ENCODE results near the gene NMRK1.

DNA sequence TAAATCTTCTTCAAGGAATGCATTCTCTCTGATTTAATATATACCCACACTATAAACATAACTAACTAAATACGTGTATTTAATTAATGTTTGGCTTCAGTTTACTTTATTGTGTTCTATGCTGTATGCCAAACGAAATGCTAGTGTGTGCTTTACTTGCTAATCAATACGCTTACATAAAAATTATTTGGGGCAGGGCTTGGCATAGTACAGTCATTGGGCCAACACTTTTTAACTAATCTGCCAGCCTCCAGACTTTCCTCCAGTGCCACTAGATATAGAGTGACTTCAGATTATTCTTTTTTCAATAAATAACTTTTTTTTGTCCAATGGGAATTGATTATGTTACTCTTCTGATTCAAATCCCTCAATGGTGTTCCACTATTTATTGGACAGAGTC, 51.2 kb downstream of the NMRK1 start:
- TF ChIP-seq, protein P1, sequence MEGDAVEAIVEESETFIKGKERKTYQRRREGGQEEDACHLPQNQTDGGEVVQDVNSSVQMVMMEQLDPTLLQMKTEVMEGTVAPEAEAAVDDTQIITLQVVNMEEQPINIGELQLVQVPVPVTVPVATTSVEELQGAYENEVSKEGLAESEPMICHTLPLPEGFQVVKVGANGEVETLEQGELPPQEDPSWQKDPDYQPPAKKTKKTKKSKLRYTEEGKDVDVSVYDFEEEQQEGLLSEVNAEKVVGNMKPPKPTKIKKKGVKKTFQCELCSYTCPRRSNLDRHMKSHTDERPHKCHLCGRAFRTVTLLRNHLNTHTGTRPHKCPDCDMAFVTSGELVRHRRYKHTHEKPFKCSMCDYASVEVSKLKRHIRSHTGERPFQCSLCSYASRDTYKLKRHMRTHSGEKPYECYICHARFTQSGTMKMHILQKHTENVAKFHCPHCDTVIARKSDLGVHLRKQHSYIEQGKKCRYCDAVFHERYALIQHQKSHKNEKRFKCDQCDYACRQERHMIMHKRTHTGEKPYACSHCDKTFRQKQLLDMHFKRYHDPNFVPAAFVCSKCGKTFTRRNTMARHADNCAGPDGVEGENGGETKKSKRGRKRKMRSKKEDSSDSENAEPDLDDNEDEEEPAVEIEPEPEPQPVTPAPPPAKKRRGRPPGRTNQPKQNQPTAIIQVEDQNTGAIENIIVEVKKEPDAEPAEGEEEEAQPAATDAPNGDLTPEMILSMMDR (IDR thresholded peaks at IDR 0.05), result no peak
- no peak for TF ChIP-seq POLR2A (IDR thresholded peaks at IDR 0.05)
- TF ChIP-seq POLR2AphosphoS5 (IDR thresholded peaks at IDR 0.05; ENCODE audit: insufficient read depth in 1 of 2, low read depth in 1 of 2), result no peak
